Daoy (cell line): ENCODE measurements around the gene KCNJ18. TPM values are rescaled to one million over a fixed set of nuclear protein-coding genes. Genes with fewer than 3 reads are reported as not detected.
"Not testable (repeated sequence)": the region's sequence is repeated elsewhere in the genome, so short reads cannot be mapped to it uniquely, and the experiment has no call there.

Experiments used
- DNase-seq: peaks from one replicate; pipeline ENCODE4 v3.0.0-alpha.2; 2015; ENCODE audit warnings: low read depth
- total RNA-seq: library from RNA; depleted of rRNA; stranded (reverse); fragments of >200 nt; shearing (Covaris generic); gene quantifications from 2 replicates; pipeline ENCODE4 v1.2.3, GENCODE V29; 2014

Gene KCNJ18
- total RNA-seq, 1 experiment from 2014 or later = not detected

- DNase-seq = not testable (repeated sequence)
These were observed 21.8 kb upstream of the KCNJ18 start for GRCh38 chr17:21670361-21671155.

GRCh38 chr17:21671437-21671836 is 20.9 kb upstream of the KCNJ18 start:
- DNase-seq = not testable (repeated sequence)

GRCh38 chr17:21671871-21672270 is 20.5 kb upstream of the KCNJ18 start:
- DNase-seq = not testable (repeated sequence)

- DNase-seq = peak; percentile 34
These were observed 18.7 kb upstream of the KCNJ18 start for GRCh38 chr17:21673451-21674241.

GRCh38 chr17:21674242-21674731 is 18.0 kb upstream of the KCNJ18 start:
- peak; percentile 81 for DNase-seq

GRCh38 chr17:21674891-21675738 is 17.2 kb upstream of the KCNJ18 start:
- DNase-seq = not testable (repeated sequence)

DNA sequence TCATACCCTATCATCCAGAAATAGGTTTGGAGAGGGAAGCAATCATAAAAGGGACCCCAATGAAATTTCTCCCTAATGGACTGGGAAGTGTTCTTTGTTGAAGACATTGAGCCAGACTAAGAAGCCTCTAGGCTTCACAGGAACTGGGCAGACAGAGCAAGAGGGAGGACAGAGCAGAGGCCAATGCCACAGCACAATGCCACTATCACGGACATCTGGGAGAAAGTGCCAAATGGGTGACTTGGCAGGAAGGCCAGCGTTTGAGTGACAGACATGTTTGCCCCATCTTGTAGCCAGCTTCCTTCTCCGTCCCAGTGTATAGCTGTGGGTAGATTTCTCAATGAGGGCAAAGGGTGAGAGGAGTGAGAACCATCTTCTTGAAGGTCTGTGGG is 16.6 kb upstream of the KCNJ18 start:
- not testable (repeated sequence) for DNase-seq

- peak; percentile 65 for DNase-seq
These were observed 15.8 kb upstream of the KCNJ18 start for GRCh38 chr17:21676281-21677111.

DNA sequence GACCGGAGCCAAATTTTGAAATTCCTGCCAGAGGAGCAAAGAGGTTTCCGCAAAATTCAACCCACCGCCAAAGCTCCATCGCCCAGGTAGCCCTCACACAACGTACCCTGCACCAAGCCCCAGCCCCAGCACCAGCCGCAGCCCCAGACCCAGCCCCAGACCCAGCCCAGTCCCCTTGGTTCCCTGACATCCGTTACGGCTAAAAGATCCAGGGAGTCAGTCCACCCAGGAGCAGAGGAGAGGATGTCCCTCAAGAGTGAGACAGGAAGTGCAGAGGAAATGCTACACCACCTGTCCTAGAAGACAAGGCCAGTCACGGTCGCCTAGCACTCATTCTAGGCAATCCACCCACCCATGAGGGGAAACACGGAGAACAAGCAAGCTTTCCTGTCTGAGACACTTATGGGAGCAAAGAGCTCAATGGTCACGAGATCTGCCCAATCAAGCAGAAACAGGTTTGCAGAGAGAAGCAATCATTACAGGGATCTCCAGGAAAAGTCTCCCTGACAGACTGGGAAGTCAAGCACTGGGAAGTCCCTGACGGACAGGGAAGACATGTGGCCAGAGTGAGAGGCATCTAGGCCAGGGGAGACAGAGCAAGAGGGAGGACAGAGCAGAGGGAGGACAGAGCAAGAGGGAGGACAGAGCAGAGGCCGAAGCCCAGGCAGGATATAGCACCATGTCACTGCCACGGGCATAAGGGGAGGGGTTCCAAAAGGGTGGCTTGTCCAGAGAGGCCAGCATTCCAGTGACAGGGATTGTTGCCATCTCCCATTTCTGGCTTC is 15.0 kb upstream of the KCNJ18 start:
- DNase-seq = no peak

DNA sequence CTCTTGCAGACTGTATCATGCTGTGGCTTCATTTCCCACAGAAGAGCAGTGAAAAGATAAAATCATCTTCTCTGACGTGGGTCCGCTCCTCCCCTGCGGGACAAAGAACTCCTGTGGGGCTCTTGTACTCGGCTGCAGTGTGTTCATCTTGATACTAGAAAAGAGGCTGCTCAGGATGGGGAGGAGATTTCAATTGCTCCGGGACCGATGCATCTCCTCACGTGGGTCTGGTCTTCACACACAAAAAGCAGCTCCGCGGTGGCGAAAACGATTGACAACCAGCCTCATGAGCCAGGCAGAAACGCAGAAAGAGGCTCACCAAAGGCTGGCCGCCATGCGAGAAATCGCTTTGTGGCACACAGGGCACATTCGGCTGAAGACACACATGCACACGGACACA is 14.4 kb upstream of the KCNJ18 start:
- no peak for DNase-seq

DNA sequence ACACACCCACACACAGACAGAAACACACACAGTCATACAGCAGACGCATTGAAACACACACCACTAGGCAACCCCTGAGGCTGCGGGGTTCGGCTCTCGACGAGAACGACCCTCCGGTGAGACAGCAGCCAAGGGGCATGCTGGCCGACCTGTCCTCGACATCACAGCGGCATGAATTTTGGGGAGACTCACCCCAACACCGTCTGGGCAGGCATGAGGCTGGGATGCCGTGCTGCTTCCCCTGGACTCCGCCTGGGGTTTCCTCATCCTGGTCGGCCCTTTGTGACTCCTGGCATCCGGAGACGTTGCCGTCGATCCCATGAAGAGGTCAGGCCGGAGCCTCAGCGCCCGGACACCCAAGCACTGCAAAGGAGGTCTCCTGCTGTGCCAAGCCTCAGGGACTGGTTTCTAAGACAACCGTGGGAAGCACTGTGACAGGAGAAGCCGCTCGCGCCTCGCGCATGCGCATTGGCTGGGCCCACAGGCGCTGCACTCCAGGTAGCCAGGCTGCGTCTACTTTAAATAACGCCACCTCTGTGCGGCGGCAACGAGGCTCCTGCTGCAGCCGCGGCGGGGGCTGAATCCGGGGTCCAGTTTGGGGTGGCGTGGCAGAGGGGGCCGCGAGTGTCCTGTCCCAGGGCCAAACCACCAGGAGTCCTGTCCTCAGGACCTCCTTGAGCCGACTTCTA is 13.8 kb upstream of the KCNJ18 start:
- peak; percentile 76 for DNase-seq

GRCh38 chr17:21679256-21680146 is 12.8 kb upstream of the KCNJ18 start:
- DNase-seq = no peak

GRCh38 chr17:21680366-21680765 is 12.0 kb upstream of the KCNJ18 start:
- no peak for DNase-seq

GRCh38 chr17:21680850-21681351 is 11.4 kb upstream of the KCNJ18 start:
- peak; percentile 42 for DNase-seq

- DNase-seq = not testable (repeated sequence)
These were observed 10.7 kb upstream of the KCNJ18 start for GRCh38 chr17:21681576-21681975.

DNA sequence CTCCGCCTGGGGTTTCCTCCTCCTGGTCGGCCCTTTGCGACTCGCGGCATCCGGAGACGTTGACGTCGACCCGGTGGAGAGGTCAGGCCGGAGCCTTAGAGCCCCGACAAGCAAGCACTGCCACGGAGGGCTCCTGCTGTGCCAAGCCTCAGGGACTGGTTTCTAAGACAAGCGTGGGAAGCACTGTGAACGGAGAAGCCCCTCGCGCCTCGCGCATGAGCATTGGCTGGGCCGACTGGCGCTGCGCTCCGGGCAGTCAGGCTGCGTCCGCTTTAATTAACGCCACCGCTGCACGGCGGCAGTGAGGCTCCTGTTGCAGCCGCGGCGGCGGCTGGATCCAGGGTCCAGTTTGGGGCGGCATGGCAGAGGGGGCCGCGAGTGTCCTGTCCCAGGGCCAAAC is 10.2 kb upstream of the KCNJ18 start:
- not testable (repeated sequence) for DNase-seq

DNA sequence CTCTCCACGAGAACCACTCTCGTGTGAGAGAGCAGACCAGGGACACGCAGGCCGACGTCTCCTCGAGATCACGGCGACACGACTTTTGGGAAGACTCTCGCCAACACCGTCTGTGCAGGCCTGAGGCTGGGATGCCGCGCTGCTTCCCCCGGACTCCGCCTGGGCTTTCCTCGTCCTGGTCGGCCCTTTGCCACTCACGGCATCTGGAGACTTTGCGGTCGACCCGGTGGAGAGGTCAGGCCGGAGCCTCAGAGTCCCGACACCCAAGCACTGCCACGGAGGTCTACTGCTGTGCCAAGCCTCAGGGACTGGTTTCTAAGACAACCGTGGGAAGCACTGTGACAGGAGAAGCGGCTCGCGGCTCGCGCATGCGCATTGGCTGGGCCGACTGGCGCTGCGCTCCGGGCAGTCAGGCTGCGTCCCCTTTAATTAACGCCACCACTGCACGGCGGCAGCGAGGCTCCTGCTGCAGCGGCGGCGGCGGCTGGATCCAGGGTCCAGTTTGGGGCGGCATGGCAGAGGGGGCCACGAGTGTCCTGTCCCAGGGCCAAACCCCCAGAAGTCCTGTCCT is 9.1 kb upstream of the KCNJ18 start:
- not testable (repeated sequence) for DNase-seq

GRCh38 chr17:21683897-21684296 is 8.4 kb upstream of the KCNJ18 start:
- DNase-seq = not testable (repeated sequence)
